ENCODE data around the gene ACTMAP. TPM values are rescaled to one million over a fixed set of nuclear protein-coding genes. Genes with fewer than 3 reads are reported as not detected.
"Not testable (repeated sequence)": the region's sequence is repeated elsewhere in the genome, so short reads cannot be mapped to it uniquely, and the experiment has no call there.

ACTMAP gene
- polyA plus RNA-seq, 1 donor, result 16.6 TPM

GRCh38 chr19:40735013-40735771 is 15.1 kb downstream of the ACTMAP start:
- peaks cover 86% of the 10 kb centered on the region for H3K36me3 ChIP-seq (ENCODE audit: control insufficient read depth, insufficient read depth, low read length)
- peak overlapping the region; percentile 69 for H3K27ac ChIP-seq (ENCODE audit: low read length)
- WGBS (ENCODE audit: insufficient coverage, low lambda C conversion rate), result 100% methylated on average over 1 of the region's 11 CpGs
- DNase-seq, result no peak
- no peak overlapping the region for H3K4me3 ChIP-seq (ENCODE audit: low read length)
- peaks cover 14% of the 10 kb centered on the region for H3K4me1 ChIP-seq (ENCODE audit: control insufficient read depth, insufficient read depth, low read length)
- H3K27me3 ChIP-seq (ENCODE audit: control insufficient read depth, insufficient read depth, low read length), result no peaks in the 10 kb centered on the region
- H3K9me3 ChIP-seq (ENCODE audit: control insufficient read depth, low read depth, low read length), result no peaks in the 10 kb centered on the region

GRCh38 chr19:40733149-40733548 is 17.1 kb downstream of the ACTMAP start:
- no peak overlapping the region for H3K27ac ChIP-seq (ENCODE audit: low read length)
- DNase-seq, result no peak
- H3K4me1 ChIP-seq (ENCODE audit: control insufficient read depth, insufficient read depth, low read length), result peaks cover 14% of the 10 kb centered on the region
- peaks cover 84% of the 10 kb centered on the region for H3K36me3 ChIP-seq (ENCODE audit: control insufficient read depth, insufficient read depth, low read length)
- no peak overlapping the region for H3K4me3 ChIP-seq (ENCODE audit: low read length)
- no CpG with 5 or more reads among the region's 13 CpGs for WGBS (ENCODE audit: insufficient coverage, low lambda C conversion rate)
- H3K9me3 ChIP-seq (ENCODE audit: control insufficient read depth, low read depth, low read length), result no peaks in the 10 kb centered on the region
- H3K27me3 ChIP-seq (ENCODE audit: control insufficient read depth, insufficient read depth, low read length), result no peaks in the 10 kb centered on the region

- not testable (repeated sequence) for H3K27ac ChIP-seq (ENCODE audit: low read length); H3K27me3 ChIP-seq (ENCODE audit: control insufficient read depth, insufficient read depth, low read length); DNase-seq; H3K9me3 ChIP-seq (ENCODE audit: control insufficient read depth, low read depth, low read length); H3K4me3 ChIP-seq (ENCODE audit: low read length)
- Histone ChIP-seq H3K36me3 (ENCODE audit: control insufficient read depth, insufficient read depth, low read length) (peaks cover 87% of the 10 kb centered on the region), H3K4me1 (ENCODE audit: control insufficient read depth, insufficient read depth, low read length) (peaks cover 14% of the 10 kb centered on the region)
- WGBS (ENCODE audit: insufficient coverage, low lambda C conversion rate), result 95% methylated on average over 4 of the region's 16 CpGs
Measured at GRCh38 chr19:40732304-40732703, 18.0 kb downstream of the ACTMAP start.

- not testable (repeated sequence) for H3K27ac ChIP-seq (ENCODE audit: low read length); H3K4me3 ChIP-seq (ENCODE audit: low read length); DNase-seq; H3K9me3 ChIP-seq (ENCODE audit: control insufficient read depth, low read depth, low read length); H3K4me1 ChIP-seq (ENCODE audit: control insufficient read depth, insufficient read depth, low read length); H3K27me3 ChIP-seq (ENCODE audit: control insufficient read depth, insufficient read depth, low read length)
- H3K36me3 ChIP-seq (ENCODE audit: control insufficient read depth, insufficient read depth, low read length), result peaks cover 89% of the 10 kb centered on the region
- WGBS (ENCODE audit: insufficient coverage, low lambda C conversion rate), result no CpG with 5 or more reads among the region's 5 CpGs
Measured at GRCh38 chr19:40730065-40730464, 20.2 kb downstream of the ACTMAP start.

GRCh38 chr19:40726279-40726678 is 24.0 kb downstream of the ACTMAP start:
- Histone ChIP-seq H3K27ac (ENCODE audit: low read length) (no peak overlapping the region), H3K9me3 (ENCODE audit: control insufficient read depth, low read depth, low read length) (no peaks in the 10 kb centered on the region), H3K27me3 (ENCODE audit: control insufficient read depth, insufficient read depth, low read length) (no peaks in the 10 kb centered on the region), H3K4me1 (ENCODE audit: control insufficient read depth, insufficient read depth, low read length) (no peaks in the 10 kb centered on the region), H3K36me3 (ENCODE audit: control insufficient read depth, insufficient read depth, low read length) (peaks cover 79% of the 10 kb centered on the region), H3K4me3 (ENCODE audit: low read length) (no peak overlapping the region)
- no peak for DNase-seq
- no CpG with 5 or more reads among the region's 4 CpGs for whole genome bisulfite sequencing (ENCODE audit: insufficient coverage, low lambda C conversion rate)

GRCh38 chr19:40724855-40725254 is 25.4 kb downstream of the ACTMAP start:
- DNase-seq, result no peak
- peaks cover 69% of the 10 kb centered on the region for H3K36me3 ChIP-seq (ENCODE audit: control insufficient read depth, insufficient read depth, low read length)
- no peaks in the 10 kb centered on the region for H3K27me3 ChIP-seq (ENCODE audit: control insufficient read depth, insufficient read depth, low read length)
- no peak overlapping the region for H3K27ac ChIP-seq (ENCODE audit: low read length)
- no peak overlapping the region for H3K4me3 ChIP-seq (ENCODE audit: low read length)
- H3K9me3 ChIP-seq (ENCODE audit: control insufficient read depth, low read depth, low read length), result no peaks in the 10 kb centered on the region
- peaks cover 8% of the 10 kb centered on the region for H3K4me1 ChIP-seq (ENCODE audit: control insufficient read depth, insufficient read depth, low read length)
- WGBS (ENCODE audit: insufficient coverage, low lambda C conversion rate), result no CpG with 5 or more reads among the region's 3 CpGs

GRCh38 chr19:40724315-40724714 is 26.0 kb downstream of the ACTMAP start:
- Histone ChIP-seq H3K36me3 (ENCODE audit: control insufficient read depth, insufficient read depth, low read length) (peaks cover 64% of the 10 kb centered on the region), H3K4me3 (ENCODE audit: low read length) (no peak overlapping the region)
- WGBS (ENCODE audit: insufficient coverage, low lambda C conversion rate), result no CpG with 5 or more reads among the region's 4 CpGs

GRCh38 chr19:40723661-40724254 is 26.5 kb downstream of the ACTMAP start:
- Histone ChIP-seq H3K27me3 (ENCODE audit: control insufficient read depth, insufficient read depth, low read length) (no peaks in the 10 kb centered on the region), H3K4me1 (ENCODE audit: control insufficient read depth, insufficient read depth, low read length) (peaks cover 8% of the 10 kb centered on the region), H3K27ac (ENCODE audit: low read length) (no peak overlapping the region), H3K4me3 (ENCODE audit: low read length) (no peak overlapping the region), H3K36me3 (ENCODE audit: control insufficient read depth, insufficient read depth, low read length) (peaks cover 60% of the 10 kb centered on the region), H3K9me3 (ENCODE audit: control insufficient read depth, low read depth, low read length) (no peaks in the 10 kb centered on the region)
- DNase-seq, result no peak
- no CpG with 5 or more reads among the region's 5 CpGs for WGBS (ENCODE audit: insufficient coverage, low lambda C conversion rate)

More at GRCh38 chr19:40724315-40724714, 26.0 kb downstream of the ACTMAP start:
- H3K9me3 ChIP-seq (ENCODE audit: control insufficient read depth, low read depth, low read length), result no peaks in the 10 kb centered on the region
- H3K4me1 ChIP-seq (ENCODE audit: control insufficient read depth, insufficient read depth, low read length), result peaks cover 8% of the 10 kb centered on the region
- no peak for DNase-seq
- no peak overlapping the region for H3K27ac ChIP-seq (ENCODE audit: low read length)
- H3K27me3 ChIP-seq (ENCODE audit: control insufficient read depth, insufficient read depth, low read length), result no peaks in the 10 kb centered on the region

- H3K4me1 ChIP-seq (ENCODE audit: control insufficient read depth, insufficient read depth, low read length), result peaks cover 8% of the 10 kb centered on the region
- H3K9me3 ChIP-seq (ENCODE audit: control insufficient read depth, low read depth, low read length), result no peaks in the 10 kb centered on the region
- DNase-seq, result no peak
- H3K4me3 ChIP-seq (ENCODE audit: low read length), result no peak overlapping the region
- peaks cover 46% of the 10 kb centered on the region for H3K36me3 ChIP-seq (ENCODE audit: control insufficient read depth, insufficient read depth, low read length)
- H3K27me3 ChIP-seq (ENCODE audit: control insufficient read depth, insufficient read depth, low read length), result no peaks in the 10 kb centered on the region
- H3K27ac ChIP-seq (ENCODE audit: low read length), result no peak overlapping the region
- no CpG with 5 or more reads among the region's 9 CpGs for WGBS (ENCODE audit: insufficient coverage, low lambda C conversion rate)
Measured at GRCh38 chr19:40721936-40722661, 28.2 kb downstream of the ACTMAP start.

- peaks cover 10% of the 10 kb centered on the region for H3K4me1 ChIP-seq (ENCODE audit: control insufficient read depth, insufficient read depth, low read length)
- WGBS (ENCODE audit: insufficient coverage, low lambda C conversion rate), result 100% methylated on average over 1 of the region's 6 CpGs
Measured at GRCh38 chr19:40721140-40721486, 29.2 kb downstream of the ACTMAP start.

More at GRCh38 chr19:40721140-40721486, 29.2 kb downstream of the ACTMAP start:
- DNase-seq, result no peak
- peaks cover 38% of the 10 kb centered on the region for H3K36me3 ChIP-seq (ENCODE audit: control insufficient read depth, insufficient read depth, low read length)
- peak overlapping the region; percentile 83 for H3K4me3 ChIP-seq (ENCODE audit: low read length)
- H3K27me3 ChIP-seq (ENCODE audit: control insufficient read depth, insufficient read depth, low read length), result no peaks in the 10 kb centered on the region
- H3K27ac ChIP-seq (ENCODE audit: low read length), result no peak overlapping the region
- no peaks in the 10 kb centered on the region for H3K9me3 ChIP-seq (ENCODE audit: control insufficient read depth, low read depth, low read length)
